Effector memory CD8-positive, alpha-beta T cell (primary cell): Measurements from ENCODE around the gene ACCS.
A peak's percentile ranks its signal among the peaks of the same experiment; 100 is the strongest.

ENCODE experiments used
- ATAC-seq: fragments of 150-1000 bp; cut with Tn5 transposase; replicated peaks from 2 replicates; pipeline ENCODE4 v1.10.0; 2021; ENCODE audit warnings: mild to moderate bottlenecking, moderate library complexity
- DNase-seq, 3 experiments: peaks; one replicate each; pipeline ENCODE4 v3.0.0; 2021
- H3K27ac Mint-ChIP-seq, 2 donors: one replicate each; pipeline ENCODE4 v1.8.0; 2022; ENCODE audit warnings: mild to moderate bottlenecking in 2 of 2, mixed read lengths in 2 of 2, moderate library complexity in 2 of 2
- H3K27me3 Mint-ChIP-seq, 2 donors: one replicate each; pipeline ENCODE4 v1.8.0; 2022; ENCODE audit warnings: mixed read lengths in 2 of 2
- H3K36me3 Mint-ChIP-seq: one replicate; pipeline ENCODE4 v1.8.0; 2022; ENCODE audit warnings: mild to moderate bottlenecking, moderate library complexity, mixed read lengths; ENCODE audit not compliant: insufficient read depth
- H3K4me1 Mint-ChIP-seq, 2 donors: one replicate each; pipeline ENCODE4 v1.8.0; 2022; ENCODE audit warnings: low read depth in 2 of 2, mixed read lengths in 2 of 2
- H3K4me3 Mint-ChIP-seq, 2 donors: one replicate each; pipeline ENCODE4 v1.8.0; 2022; ENCODE audit warnings: mild to moderate bottlenecking in 2 of 2, mixed read lengths in 2 of 2, moderate library complexity in 2 of 2
- H3K9me3 Mint-ChIP-seq, 2 donors: one replicate each; pipeline ENCODE4 v1.8.0; 2022; ENCODE audit warnings: mixed read lengths in 2 of 2

The ACCS gene

GRCh38 chr11:44088377-44088776, 22.3 kb downstream of the ACCS start:
- ATAC-seq (no peak), DNase-seq (no peak)
- no peaks in the 10 kb centered on the region for H3K27me3 Mint-ChIP-seq
- no peak overlapping the region for H3K4me3 Mint-ChIP-seq
- H3K9me3 Mint-ChIP-seq: peaks cover 0 to 6% of the 10 kb centered on the region in 2 donors
- no peaks in the 10 kb centered on the region for H3K4me1 Mint-ChIP-seq
- H3K27ac Mint-ChIP-seq: no peak overlapping the region
- peaks cover 3% of the 10 kb centered on the region for H3K36me3 Mint-ChIP-seq

DNA sequence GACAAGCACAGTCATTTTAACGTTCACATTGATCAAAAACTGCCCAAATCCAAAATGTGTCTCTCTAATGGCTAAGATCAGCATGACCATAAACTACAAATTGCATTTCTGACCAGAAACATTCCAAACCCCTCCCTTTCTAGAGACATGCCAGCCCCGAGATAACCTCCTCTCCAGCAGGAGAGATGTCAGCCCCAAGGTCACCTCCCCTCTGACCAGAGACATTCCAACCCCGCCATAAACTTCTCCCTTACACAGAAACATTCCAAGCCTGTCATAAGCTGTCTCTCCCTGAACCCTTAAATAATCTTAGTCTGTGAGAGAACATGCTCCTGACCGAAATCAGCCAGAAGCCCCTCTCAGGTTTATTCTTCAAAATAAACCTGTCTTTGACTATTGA, 22.8 kb downstream of the ACCS start:
- Mint-ChIP-seq H3K36me3 (peaks cover 3% of the 10 kb centered on the region), H3K9me3 (peaks cover 0 to 6% of the 10 kb centered on the region in 2 donors), H3K27me3 (no peaks in the 10 kb centered on the region), H3K27ac (no peak overlapping the region), H3K4me3 (no peak overlapping the region), H3K4me1 (no peaks in the 10 kb centered on the region)
- ATAC-seq (no peak), DNase-seq (no peak)

DNA sequence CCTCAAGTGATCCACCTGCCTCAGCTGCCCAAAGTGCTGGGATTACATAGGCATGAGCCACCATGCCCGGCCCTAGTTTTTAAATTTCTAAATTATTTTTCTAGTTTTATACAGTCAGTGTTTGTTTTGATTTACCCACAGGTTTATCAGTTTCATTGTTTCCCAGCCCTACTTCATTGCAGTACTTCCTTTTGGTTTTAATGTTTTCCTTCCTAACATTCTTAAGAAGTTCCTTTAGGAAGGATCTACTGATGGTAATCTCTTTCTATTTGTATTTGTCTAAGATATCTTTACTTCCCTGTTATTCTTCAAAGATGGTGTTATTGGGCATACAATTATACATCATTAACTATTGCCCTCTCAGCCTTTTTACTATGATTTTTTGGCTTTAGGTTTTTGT, 24.5 kb downstream of the ACCS start:
- Mint-ChIP-seq H3K4me1 (peaks cover 11% of the 10 kb centered on the region in 2 donors), H3K9me3 (peaks cover 0 to 4% of the 10 kb centered on the region in 2 donors), H3K4me3 (no peak overlapping the region), H3K27ac (no peak overlapping the region), H3K27me3 (no peaks in the 10 kb centered on the region), H3K36me3 (no peaks in the 10 kb centered on the region)
- ATAC-seq: no peak
- no peak for DNase-seq

DNA sequence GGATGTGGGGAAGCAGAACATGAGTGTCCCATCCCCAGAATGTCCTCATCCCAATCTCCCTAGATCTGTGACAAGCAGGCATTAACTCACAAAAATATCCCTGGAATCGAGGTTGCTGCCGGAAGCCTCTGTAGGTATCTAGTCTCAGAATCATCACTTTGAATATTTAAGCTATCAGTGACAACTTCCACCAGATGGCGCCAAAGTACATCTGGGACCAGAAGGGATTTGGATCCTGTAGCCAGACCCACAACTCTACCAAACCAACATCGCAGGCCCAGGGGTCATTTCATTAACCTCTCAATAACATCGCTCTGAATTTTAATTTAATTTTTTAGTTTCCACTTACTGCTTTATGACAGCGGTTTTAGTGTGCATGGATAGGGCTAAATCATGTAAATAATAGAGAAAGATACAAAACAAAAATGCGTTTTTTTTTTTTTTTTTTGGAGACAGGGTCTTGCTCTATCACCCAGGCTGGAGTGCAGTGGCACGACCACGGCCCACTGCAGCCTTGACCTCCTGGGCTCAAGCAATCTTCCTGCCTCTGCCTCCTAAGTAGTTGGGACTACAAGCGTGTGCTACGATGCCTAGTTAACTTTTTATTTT, 28.3 kb downstream of the ACCS start:
- no peaks in the 10 kb centered on the region for H3K9me3 Mint-ChIP-seq
- H3K4me3 Mint-ChIP-seq: peak overlapping the region; percentile 47 to 58
- ATAC-seq: peak; percentile 52
- DNase-seq: peak; percentile 74 to 79 (median 75)
- H3K4me1 Mint-ChIP-seq: peaks cover 22 to 24% of the 10 kb centered on the region in 2 donors
- no peaks in the 10 kb centered on the region for H3K36me3 Mint-ChIP-seq
- no peak overlapping the region for H3K27ac Mint-ChIP-seq
- H3K27me3 Mint-ChIP-seq: no peaks in the 10 kb centered on the region

- DNase-seq: peak; percentile 78 to 83 (median 81)
These were observed 29.7 kb downstream of the ACCS start, which contains the start of gene EXT2 for GRCh38 chr11:44095506-44096359. TSS of gene EXT2 (plus strand) at chr11:44095678. CDS start at chr11:44107713, 12,035 bp downstream.

GRCh38 chr11:44096360-44097185, 30.5 kb downstream of the ACCS start:
- no peak for DNase-seq
- H3K4me1 Mint-ChIP-seq: peaks cover 33 to 37% of the 10 kb centered on the region in 2 donors
- no peaks in the 10 kb centered on the region for H3K27me3 Mint-ChIP-seq
- H3K36me3 Mint-ChIP-seq: no peaks in the 10 kb centered on the region
- H3K4me3 Mint-ChIP-seq: peak overlapping the region; percentile 81
- peak overlapping the region; percentile 68 to 77 for H3K27ac Mint-ChIP-seq
- ATAC-seq: no peak
- no peaks in the 10 kb centered on the region for H3K9me3 Mint-ChIP-seq

More at GRCh38 chr11:44095506-44096359, 29.7 kb downstream of the ACCS start, which contains the start of gene EXT2:
- H3K36me3 Mint-ChIP-seq: no peaks in the 10 kb centered on the region
- ATAC-seq: peak; percentile 94
- H3K4me1 Mint-ChIP-seq: peaks cover 29% of the 10 kb centered on the region in 2 donors
- no peaks in the 10 kb centered on the region for H3K27me3 Mint-ChIP-seq
- H3K9me3 Mint-ChIP-seq: no peaks in the 10 kb centered on the region
- H3K4me3 Mint-ChIP-seq: peak within 1 kb of the TSS; percentile 81
- peak within 1 kb of the TSS; percentile 68 to 77 for H3K27ac Mint-ChIP-seq

- no peak for DNase-seq
- peak overlapping the region in 1 of 2 donors; percentile 49 for H3K27ac Mint-ChIP-seq
- no peak for ATAC-seq
- no peaks in the 10 kb centered on the region for H3K36me3 Mint-ChIP-seq
- no peaks in the 10 kb centered on the region for H3K27me3 Mint-ChIP-seq
- no peaks in the 10 kb centered on the region for H3K9me3 Mint-ChIP-seq
- no peak overlapping the region for H3K4me3 Mint-ChIP-seq
- peaks cover 41 to 43% of the 10 kb centered on the region in 2 donors for H3K4me1 Mint-ChIP-seq
These were observed 31.8 kb downstream of the ACCS start for GRCh38 chr11:44097821-44098220.

GRCh38 chr11:44101098-44101497, 35.0 kb downstream of the ACCS start:
- Mint-ChIP-seq H3K9me3 (no peaks in the 10 kb centered on the region), H3K27ac (peak overlapping the region in 1 of 2 donors; percentile 6), H3K36me3 (no peaks in the 10 kb centered on the region), H3K4me1 (peaks cover 33 to 38% of the 10 kb centered on the region in 2 donors), H3K4me3 (no peak overlapping the region), H3K27me3 (no peaks in the 10 kb centered on the region)
- DNase-seq: no peak
- ATAC-seq: no peak

DNA sequence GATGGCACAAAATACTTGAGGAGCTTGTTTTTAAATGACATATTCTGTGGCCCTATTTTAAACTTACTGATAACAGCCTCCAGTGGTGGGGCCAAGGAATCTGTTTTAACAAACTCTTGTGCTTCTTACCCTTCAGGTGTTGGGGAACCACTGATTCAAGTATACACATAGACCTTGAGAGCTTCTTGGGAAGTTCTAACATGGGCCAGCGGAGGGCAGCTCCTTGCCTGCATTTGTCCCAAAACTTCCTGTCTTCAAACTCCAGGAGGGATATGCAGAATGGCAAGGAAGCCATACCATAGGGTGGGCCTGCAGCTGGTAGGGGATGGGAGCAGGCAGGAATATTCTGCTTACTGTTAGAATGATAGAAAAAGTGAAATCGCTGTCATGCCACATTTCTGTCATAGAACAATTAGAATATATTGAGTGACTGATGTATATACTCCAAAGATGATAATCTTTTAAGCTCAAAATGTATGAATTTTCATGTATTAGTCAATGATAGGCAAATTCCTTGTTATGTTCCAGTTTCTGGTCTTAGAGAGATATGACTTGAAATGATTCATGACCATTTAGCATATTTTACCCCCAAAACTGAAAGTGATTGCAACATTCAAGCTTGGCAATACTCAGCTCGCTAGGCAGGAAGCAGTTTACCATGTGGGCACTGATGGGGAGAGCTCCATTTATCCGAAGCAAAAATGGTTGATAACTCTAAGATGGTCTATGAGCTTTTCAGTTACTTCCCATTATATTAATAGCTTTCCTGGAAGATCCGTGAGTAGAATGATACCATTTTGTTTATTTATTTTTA, 38.6 kb downstream of the ACCS start:
- Mint-ChIP-seq H3K27me3 (no peaks in the 10 kb centered on the region), H3K4me3 (no peak overlapping the region), H3K9me3 (no peaks in the 10 kb centered on the region), H3K36me3 (peaks cover 9% of the 10 kb centered on the region), H3K27ac (no peak overlapping the region), H3K4me1 (peaks cover 21 to 24% of the 10 kb centered on the region in 2 donors)
- DNase-seq (no peak), ATAC-seq (no peak)

- H3K27me3 Mint-ChIP-seq: no peaks in the 10 kb centered on the region
- peaks cover 7 to 9% of the 10 kb centered on the region in 2 donors for H3K4me1 Mint-ChIP-seq
- no peak for DNase-seq
- H3K27ac Mint-ChIP-seq: no peak overlapping the region
- ATAC-seq: no peak
- H3K9me3 Mint-ChIP-seq: no peaks in the 10 kb centered on the region
- peaks cover 18% of the 10 kb centered on the region for H3K36me3 Mint-ChIP-seq
- H3K4me3 Mint-ChIP-seq: no peak overlapping the region
These were observed 42.2 kb downstream of the ACCS start for GRCh38 chr11:44108260-44108659.

DNA sequence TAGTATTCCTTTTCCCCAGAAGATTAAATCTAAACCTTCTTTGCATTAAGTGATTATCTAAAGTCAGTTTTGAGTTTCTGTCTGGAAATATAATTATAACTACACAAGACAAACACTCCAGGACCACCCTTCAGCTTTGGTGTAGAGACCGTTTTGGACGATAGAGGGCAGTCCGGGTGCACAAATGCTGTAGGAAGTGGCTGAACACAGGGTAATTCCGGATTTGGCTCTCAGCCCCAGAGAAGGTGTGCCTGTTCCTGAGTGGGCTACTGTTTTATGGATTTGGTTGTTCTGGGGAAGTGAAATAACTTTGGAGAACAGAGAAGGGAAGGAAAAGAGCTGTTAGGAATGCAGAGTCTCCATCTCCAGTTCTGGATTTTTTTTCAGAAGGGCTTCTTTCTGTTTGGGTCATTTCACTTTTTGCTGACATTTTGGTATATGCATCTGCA, 44.2 kb downstream of the ACCS start:
- no peak overlapping the region for H3K4me3 Mint-ChIP-seq
- peaks cover 5 to 11% of the 10 kb centered on the region in 2 donors for H3K4me1 Mint-ChIP-seq
- DNase-seq: peak; percentile 35 to 57 (median 52)
- no peaks in the 10 kb centered on the region for H3K9me3 Mint-ChIP-seq
- H3K36me3 Mint-ChIP-seq: peaks cover 23% of the 10 kb centered on the region
- ATAC-seq: peak; percentile 93
- no peaks in the 10 kb centered on the region for H3K27me3 Mint-ChIP-seq
- H3K27ac Mint-ChIP-seq: peak overlapping the region; percentile 28 to 33

DNA sequence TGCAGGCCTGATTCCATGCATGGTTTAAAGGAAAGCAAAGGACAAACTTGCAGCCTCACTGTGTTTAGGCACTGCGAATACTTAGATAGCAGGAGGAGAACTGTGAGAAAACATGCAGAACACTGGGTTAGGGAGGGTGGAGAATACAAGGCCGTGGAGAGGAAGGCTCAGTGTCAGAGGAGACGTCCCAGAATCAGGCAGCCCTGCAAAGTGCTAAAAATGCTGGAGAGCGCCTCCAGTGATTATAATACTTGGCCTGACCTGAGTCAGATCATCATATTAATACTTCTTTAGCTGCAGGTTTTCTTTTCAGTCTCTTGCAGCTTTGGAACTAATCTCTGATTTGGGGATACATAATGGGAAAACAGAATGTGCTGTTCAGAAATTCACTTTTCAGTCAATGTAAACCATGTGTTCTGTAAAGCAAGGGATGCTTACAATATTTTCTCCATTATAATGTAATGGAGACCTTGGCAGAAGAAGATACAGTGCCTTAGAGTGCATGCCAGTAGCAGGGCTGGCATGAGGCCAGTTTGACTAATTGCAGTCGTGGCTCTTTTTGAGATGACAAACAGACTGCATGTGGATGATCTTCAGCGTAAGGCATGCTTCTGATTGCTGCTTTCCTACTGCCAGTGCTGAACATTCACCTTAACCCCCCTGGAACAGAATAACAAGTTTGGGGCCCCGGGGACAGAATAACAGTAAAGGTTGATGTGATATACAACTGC, 46.2 kb downstream of the ACCS start:
- Mint-ChIP-seq H3K9me3 (no peaks in the 10 kb centered on the region), H3K27me3 (no peaks in the 10 kb centered on the region), H3K27ac (no peak overlapping the region), H3K4me1 (peaks cover 5 to 11% of the 10 kb centered on the region in 2 donors), H3K4me3 (no peak overlapping the region), H3K36me3 (peaks cover 37% of the 10 kb centered on the region)
- no peak for DNase-seq
- ATAC-seq: no peak
